Jurkat, Clone E6-1 (cell line): ENCODE results near the gene LIME1.

Experiments
- DNase-seq: peaks from one replicate; pipeline ENCODE4 v3.0.0-alpha.2; 2011; ENCODE audit warnings: low read depth, low spot score
- H3K4me3 ChIP-seq: 2 replicates; pipeline ENCODE4 v1.5.1; 2011; ENCODE audit warnings: mild to moderate bottlenecking, low read length, control low read depth, moderate library complexity

Gene LIME1

GRCh38 chr20:63696306-63696627 is 40.2 kb upstream of the LIME1 start:
- DNase-seq: peak; percentile 48
- H3K4me3 ChIP-seq: no peak overlapping the region

GRCh38 chr20:63696628-63697356 is 39.7 kb upstream of the LIME1 start, which contains the start of gene TNFRSF6B:
TSS of gene TNFRSF6B (plus strand) at chr20:63696652. CDS start at chr20:63696768, 116 bp downstream.
- no peak for DNase-seq
- H3K4me3 ChIP-seq: no peak within 1 kb of the TSS

DNA sequence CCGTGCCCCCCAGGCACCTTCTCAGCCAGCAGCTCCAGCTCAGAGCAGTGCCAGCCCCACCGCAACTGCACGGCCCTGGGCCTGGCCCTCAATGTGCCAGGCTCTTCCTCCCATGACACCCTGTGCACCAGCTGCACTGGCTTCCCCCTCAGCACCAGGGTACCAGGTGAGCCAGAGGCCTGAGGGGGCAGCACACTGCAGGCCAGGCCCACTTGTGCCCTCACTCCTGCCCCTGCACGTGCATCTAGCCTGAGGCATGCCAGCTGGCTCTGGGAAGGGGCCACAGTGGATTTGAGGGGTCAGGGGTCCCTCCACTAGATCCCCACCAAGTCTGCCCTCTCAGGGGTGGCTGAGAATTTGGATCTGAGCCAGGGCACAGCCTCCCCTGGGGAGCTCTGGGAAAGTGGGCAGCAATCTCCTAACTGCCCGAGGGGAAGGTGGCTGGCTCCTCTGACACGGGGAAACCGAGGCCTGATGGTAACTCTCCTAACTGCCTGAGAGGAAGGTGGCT is 39.1 kb upstream of the LIME1 start:
- no peak for DNase-seq
- H3K4me3 ChIP-seq: no peak overlapping the region

GRCh38 chr20:63697868-63698545 is 38.5 kb upstream of the LIME1 start:
- no peak for DNase-seq
- no peak overlapping the region for H3K4me3 ChIP-seq

GRCh38 chr20:63698739-63699465 is 37.6 kb upstream of the LIME1 start:
- no peak for DNase-seq
- no peak overlapping the region for H3K4me3 ChIP-seq

DNA sequence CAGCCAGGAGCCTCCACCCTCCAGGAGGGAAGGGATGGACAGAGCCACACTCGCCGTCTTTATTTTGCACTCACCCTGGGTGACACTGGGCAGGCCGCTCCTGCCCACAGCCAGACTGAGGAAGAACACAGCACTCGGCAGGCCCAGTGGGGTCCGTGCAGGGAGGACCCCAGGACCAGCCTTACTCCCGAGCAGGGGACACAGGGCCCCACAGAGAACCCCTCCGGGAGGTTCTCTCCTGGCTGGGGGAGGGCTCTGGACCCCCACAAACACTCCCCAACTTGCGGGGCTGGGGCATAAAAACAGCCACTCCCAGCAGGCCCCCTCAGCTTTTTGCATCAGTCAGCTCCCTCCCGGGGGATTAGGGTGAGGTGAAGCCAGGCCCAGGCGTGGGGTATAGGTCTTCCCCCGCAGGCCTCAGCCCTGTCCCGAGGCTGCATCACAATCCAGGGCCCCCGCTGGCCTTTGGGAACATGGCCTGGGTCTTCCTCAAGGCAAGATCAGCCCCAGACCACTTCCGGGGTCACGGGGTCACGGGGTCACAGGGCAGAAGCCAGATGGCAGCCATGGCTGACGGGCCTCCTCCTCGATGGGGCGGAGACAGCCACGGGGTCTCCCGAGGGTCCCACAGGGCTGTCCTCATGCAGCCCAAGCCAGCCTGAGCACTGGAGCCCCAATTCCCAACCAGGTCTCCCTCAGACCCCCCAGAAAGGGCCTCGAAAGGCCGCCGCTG is 36.8 kb upstream of the LIME1 start:
- H3K4me3 ChIP-seq: no peak overlapping the region
- DNase-seq: no peak

DNA sequence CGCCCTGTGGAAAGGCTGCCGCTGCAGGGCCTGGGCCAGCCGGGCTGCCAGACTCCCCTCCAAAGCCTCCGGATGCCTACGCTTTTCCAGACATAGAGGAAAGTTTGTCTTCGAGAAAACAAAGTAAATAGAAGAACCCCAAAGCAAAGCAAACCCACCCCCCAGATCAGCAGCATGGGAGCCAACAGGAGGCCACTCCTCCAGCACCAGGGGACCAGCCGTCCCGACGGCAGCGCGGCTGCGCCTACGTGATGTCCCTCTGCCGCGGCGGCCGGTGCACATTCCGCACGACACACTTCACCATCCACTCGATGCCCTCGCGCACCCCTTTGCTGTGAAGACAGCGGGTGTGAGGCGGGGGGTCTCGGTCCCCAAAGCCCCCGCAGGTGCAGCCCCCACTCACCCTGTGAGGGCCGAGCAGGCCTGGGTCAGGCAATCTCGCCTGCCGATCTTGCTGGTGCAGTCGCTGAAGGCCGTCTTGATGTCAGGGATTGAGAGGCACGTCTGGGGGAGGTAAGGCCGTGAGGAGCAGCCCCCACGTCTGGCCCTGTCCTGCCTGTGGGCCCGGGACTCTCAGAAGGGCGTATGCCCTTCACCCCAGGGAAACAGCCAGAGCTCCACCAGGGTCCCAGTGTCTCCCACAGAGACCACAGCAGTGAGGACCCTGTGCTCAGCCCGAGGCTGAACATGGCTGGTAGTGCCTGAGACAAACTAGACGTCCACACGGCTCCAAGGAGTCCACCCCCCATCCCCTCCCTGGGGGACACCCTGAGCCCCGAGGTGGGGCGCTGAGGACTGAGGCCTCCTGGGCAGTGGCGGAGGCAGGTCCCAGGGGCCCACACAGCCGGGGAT is 36.0 kb upstream of the LIME1 start:
- no peak for DNase-seq
- H3K4me3 ChIP-seq: no peak overlapping the region

- H3K4me3 ChIP-seq: no peak overlapping the region
- DNase-seq: no peak
These were observed 35.5 kb upstream of the LIME1 start for GRCh38 chr20:63701051-63701328.

DNA sequence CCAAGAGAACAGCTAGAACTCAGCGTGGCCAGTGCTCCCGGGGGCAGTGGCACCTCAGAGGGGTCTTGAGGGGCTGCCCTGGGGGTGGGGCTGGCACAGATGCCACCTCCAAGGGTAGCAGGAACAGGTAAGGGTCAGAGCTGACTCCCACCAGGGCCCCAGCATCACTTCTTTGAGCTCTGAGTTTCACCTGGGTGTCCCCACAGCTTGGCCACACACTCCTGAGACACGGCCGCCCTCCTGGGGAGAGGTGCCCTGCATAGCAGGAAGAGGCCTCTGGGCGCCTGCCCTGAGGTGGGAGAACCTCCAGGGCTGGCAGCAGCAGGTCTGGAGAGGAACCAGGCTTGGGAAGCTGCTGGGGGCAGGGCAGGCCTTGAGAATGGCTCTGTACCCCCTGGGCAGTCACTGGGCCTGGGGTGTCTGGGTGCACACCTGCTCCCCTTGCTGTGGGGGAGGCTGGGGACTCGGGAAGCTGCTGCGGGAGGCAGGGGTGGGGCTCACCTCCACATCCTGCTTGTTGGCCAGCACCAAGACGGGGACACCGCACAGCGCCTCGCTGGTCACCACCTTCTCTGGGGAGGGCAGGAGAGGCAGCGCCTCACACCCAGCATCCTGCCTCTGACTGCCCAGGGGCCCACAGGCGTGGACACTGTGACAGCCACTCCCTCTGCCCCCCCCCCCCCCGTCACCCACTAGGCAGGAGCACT is 35.0 kb upstream of the LIME1 start:
- DNase-seq: no peak
- no peak overlapping the region for H3K4me3 ChIP-seq

DNA sequence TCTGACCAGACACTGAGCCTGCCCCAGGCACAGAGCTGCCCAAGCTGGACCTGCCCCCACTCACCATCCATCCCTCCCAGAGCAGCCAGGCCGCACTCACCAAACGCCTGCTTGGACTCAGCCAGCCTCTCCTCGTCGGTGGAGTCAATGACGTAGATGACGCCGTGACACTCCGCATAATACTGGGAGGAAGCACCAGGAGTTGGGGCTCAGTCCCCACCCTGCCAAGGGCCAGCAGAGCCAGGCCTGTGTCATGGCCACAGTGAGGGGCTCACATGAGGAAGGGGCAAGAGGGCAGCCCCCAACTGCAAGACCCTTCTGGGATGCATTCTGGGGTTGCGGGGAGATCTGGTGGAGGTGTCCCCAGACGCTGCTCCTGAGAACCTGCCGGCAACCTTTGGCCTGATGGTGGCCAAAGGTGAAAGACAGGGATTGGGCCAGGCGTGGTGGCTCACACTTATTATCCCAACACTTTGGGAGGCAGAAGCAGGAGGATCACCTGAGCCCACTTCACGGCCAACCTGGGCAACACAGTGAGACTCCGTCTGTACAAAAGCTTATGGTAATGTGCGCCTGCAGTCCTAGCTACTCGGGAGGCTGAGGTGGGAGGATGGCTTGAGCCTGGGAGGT is 34.3 kb upstream of the LIME1 start:
- no peak overlapping the region for H3K4me3 ChIP-seq
- DNase-seq: no peak

DNA sequence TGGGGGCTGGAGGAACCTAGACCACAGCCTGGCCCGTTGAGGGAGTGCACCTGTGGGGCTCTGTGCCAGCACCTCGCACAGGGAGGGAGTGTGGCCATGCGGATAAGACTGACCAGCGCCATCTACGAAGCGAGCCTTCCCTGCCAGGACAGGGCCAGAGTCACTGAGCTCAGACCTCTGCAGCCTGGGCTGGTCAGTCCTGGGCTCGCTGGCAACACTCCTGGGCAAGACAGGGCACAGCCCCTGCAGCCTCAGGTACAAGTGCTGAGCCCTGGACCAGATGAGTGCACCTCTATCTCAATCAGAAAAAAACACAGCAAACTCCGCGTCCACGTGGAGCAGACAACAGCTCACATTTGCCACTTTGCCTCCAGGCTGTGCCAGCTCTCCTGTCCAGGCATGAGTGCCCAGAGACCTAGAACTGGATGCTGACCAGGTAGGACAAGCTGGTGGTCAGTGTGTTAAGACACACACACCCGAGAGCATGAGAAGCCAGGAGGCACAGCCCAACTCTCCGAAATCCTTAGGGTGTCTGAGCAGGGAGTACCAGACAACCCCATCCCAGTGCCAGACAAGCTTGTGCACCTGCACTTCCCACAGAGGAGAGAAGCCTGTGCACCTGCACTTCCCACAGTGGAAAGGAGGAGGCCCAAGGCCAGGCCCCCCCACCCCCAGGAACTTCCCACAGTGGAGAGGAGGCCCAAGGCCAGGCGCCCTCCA is 33.6 kb upstream of the LIME1 start:
- no peak overlapping the region for H3K4me3 ChIP-seq
- no peak for DNase-seq

DNA sequence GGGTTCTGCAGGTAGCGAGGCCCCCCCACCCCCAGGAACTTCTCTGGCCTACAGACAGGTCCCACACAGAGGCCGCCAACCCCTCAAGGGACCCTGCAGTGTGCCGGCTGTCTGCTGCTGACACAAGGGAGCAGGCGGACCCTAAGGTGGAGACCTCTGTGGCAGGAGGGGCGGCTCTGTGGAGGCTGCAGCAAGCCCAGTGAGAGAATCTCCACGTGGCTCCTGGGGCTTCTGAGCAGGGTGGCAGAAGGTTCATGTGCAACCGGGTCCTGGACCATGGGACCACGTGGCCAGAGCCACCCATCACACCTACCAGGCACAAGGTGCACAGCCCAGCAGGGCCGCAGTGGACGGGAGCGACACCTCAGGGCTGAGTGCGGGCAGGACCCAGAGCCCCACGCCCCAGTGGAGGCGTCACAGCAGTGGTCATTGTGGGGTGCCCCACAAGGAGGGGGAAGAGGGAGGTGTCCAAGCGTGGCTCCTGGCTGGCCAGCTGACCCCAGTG is 32.9 kb upstream of the LIME1 start:
- no peak for DNase-seq

DNA sequence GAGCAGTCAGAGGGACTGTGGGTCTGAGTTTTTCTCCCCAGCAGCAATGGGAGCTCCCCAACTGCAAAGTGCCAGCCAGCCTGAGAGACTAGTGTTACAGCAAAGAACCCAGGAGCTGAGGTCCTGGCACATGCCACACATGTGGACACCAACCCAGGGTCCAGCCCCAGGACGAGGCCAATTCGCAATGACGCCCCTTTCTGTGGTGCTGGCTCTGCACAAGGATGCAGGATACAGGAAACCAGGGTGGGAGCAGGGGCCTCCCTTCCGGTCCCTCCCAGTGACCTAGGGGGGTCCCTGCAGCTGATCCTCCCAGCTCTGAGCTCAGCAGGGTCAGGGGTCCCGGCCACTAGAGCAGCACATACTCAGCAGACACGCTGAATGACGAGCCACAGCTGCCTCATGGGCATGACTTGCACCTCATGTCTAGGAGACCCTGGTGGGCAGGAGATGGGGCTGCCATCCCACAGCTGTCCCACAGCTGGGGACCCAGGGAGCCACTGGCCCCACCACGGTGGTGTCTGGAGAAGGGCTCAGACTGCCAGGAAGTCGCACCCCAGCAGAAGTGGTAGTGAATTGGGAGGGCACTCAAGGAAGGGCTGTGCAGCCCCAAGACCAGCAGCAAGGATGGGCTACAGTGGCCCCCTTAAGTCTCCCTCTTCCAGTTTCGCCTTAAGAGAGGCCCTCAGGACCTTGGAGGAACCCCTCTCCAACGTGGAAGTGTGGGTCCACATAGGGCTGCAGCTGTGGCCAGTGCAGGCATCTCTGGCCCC is 32.3 kb upstream of the LIME1 start:
- no peak overlapping the region for H3K4me3 ChIP-seq
- DNase-seq: no peak

More for the DNA sequence above, 32.9 kb upstream of the LIME1 start:
- no peak overlapping the region for H3K4me3 ChIP-seq

- H3K4me3 ChIP-seq: no peak overlapping the region
- DNase-seq: no peak
These were observed 31.7 kb upstream of the LIME1 start for GRCh38 chr20:63704749-63705117.

DNA sequence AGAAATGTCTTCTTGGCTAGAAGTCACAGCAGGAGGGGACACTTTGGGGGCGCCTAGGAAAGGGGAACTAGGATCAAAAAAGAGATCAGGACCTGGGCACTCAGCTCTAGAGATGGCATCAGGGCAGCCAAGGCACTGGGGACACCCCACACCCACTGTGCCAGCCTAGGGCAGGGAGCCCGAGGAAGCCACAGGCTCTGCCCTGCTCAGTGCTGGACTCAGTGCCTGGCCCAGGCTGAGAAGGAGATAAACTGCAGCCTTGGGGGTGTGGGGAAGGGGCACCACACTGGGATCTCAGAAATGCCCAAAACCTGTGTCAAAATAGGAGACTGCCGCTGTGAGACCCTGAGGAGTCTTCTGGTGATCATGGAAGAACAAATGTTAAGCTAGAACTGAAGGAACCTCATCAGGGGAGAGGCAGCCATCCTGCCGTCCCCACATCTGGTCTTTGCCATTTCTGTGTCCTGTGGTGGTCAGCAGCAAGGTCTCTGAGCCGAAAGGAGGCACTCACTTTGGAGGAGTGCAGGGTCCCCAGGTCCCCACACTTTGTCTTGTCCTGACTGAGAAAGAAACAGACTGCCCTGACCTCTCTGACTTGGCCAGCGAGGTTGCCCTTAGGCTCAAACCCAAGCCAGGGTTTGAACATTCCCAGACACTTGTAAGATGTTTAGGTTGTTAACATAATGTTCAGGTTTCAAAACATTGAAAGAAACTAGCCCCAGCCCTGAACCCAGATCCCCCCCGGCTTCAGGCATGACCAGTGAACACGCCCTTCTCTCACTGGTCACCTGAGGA is 31.0 kb upstream of the LIME1 start:
- no peak for DNase-seq
- H3K4me3 ChIP-seq: no peak overlapping the region
